Thymus (tissue), 11 donors: ENCODE measurements around the gene MGARP. TPM values are rescaled to one million over a fixed set of nuclear protein-coding genes. Genes with fewer than 3 reads are reported as not detected.

ENCODE experiments used
- DNase-seq, 9 donors: peaks; one replicate each; pipeline ENCODE4 v3.0.0-alpha.2; 2013; ENCODE audit warnings: low spot score in 9 of 9, low read depth in 6 of 9, missing footprints in 1 of 9
- H3K27ac ChIP-seq, 2 donors: one replicate each; pipeline ENCODE4 v1.5.1; 2013; ENCODE audit warnings: control low read depth in 1 of 2, low read depth in 1 of 2, low read length in 1 of 2, mild to moderate bottlenecking in 1 of 2, moderate library complexity in 1 of 2
- H3K27me3 ChIP-seq, 2 donors: one replicate each; pipeline ENCODE4 v1.5.1; 2013; ENCODE audit warnings: low read length in 1 of 2; ENCODE audit not compliant: control insufficient read depth in 2 of 2, insufficient read depth in 1 of 2
- H3K36me3 ChIP-seq, 2 donors: one replicate each; pipeline ENCODE4 v1.5.1; 2013; ENCODE audit warnings: low read length in 1 of 2, mild to moderate bottlenecking in 1 of 2, moderate library complexity in 1 of 2; ENCODE audit not compliant: control insufficient read depth in 2 of 2, insufficient read depth in 2 of 2
- H3K4me1 ChIP-seq, 2 donors: one replicate each; pipeline ENCODE4 v1.5.1; 2013; ENCODE audit warnings: low read length in 2 of 2; ENCODE audit not compliant: control insufficient read depth in 2 of 2, insufficient read depth in 2 of 2
- H3K4me3 ChIP-seq, 2 donors: one replicate each; pipeline ENCODE4 v1.5.1; 2013; ENCODE audit warnings: low read length in 2 of 2, control low read depth in 1 of 2, mild to moderate bottlenecking in 1 of 2
- H3K9me3 ChIP-seq, 2 donors: one replicate each; pipeline ENCODE4 v1.5.1; 2013; ENCODE audit warnings: low read length in 1 of 2, mild to moderate bottlenecking in 1 of 2; ENCODE audit not compliant: control insufficient read depth in 2 of 2, insufficient read depth in 1 of 2
- WGBS: extraction: QIAGEN DNeasy Blood & Tissue Kit; methylation state at CpG from one replicate; pipeline ENCODE4 v1.1.7; 2013; 5-methylcytosine and 5-hydroxymethylcytosine counted together
- polyA plus RNA-seq: library from polyadenylated mRNA; stranded (reverse); fragments of 200-250 nt; gene quantifications from one replicate; pipeline ENCODE4 v1.2.3, GENCODE V29; 2013
- total RNA-seq: library from RNA; stranded (reverse); fragments of 120-200 nt; gene quantifications from one replicate; pipeline ENCODE4 v1.2.4, GENCODE V29; 2013
- donor health status: healthy.

Gene MGARP
- total and polyA plus RNA-seq, 2 donors: 0.19 to 0.80 TPM

DNA sequence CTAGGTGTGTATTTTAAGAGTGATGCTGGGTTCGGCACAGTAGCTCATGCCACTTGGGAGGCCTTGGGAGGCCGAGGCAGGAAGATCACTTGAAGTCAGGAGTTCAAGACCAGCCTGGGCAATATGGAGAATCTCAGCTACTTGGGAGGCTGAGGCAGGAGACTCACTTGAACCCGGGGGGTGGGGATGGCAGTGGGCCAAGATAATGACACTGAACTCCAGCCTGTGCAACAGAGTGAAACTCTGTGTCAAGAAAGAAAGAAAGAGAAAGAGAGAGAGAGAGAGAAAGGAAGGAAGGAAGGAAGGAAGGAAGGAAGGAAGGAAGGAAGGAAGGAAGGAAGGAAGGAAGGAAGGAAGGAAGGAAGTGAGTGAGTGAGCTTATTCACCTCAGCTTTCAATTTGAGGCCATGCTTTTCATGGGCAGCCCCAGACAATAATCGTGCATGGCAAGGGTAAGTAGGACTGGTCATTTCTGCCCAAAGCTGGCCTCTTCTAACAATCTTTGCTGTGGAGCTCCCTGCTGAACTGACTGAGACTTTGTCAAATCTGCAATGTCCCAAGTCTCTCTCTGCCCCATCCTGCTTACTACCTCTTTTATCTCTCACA, 60.5 kb downstream of the MGARP start:
- H3K9me3 ChIP-seq: no peaks in the 10 kb centered on the region
- H3K36me3 ChIP-seq: no peaks in the 10 kb centered on the region

More for the DNA sequence above, 60.5 kb downstream of the MGARP start:
- no peaks in the 10 kb centered on the region for H3K27me3 ChIP-seq
- no peak overlapping the region for H3K4me3 ChIP-seq
- 94% methylated on average over 4 of the region's 4 CpGs for WGBS
- no peak for DNase-seq
- no peak overlapping the region for H3K27ac ChIP-seq
- no peaks in the 10 kb centered on the region for H3K4me1 ChIP-seq

Other genes with a start within 250 kb of the MGARP start
- 50.8 TPM for gene ELF2, start 103.0 kb downstream of the MGARP start, total RNA-seq
- gene ELF2, start 103.0 kb downstream of the MGARP start, polyA plus RNA-seq: 32.6 TPM
- gene NAA15, start 21.3 kb upstream of the MGARP start, total RNA-seq: 31.4 TPM
- 9.9 TPM for gene NAA15, start 21.3 kb upstream of the MGARP start, polyA plus RNA-seq
- 50.6 TPM for gene NDUFC1, start 22.3 kb upstream of the MGARP start, total RNA-seq
- gene NDUFC1, start 22.3 kb upstream of the MGARP start, polyA plus RNA-seq: 113 TPM
- 4.5 TPM for gene RAB33B, start 173.9 kb upstream of the MGARP start, total RNA-seq
- gene RAB33B, start 173.9 kb upstream of the MGARP start, polyA plus RNA-seq: 6.7 TPM